Femur (tissue), 1 donor: ENCODE results near the gene SLC36A3.
"Not testable (repeated sequence)": the region's sequence is repeated elsewhere in the genome, so short reads cannot be mapped to it uniquely, and the experiment has no call there.

Source experiments
- DNase-seq: peaks from one replicate; pipeline ENCODE4 v3.0.0-alpha.2; 2017

The SLC36A3 gene

GRCh38 chr5:151303666-151304065, at the start of gene SLC36A3:
Gene SLC36A3 (minus strand): TSS chr5:151303766. CDS start chr5:151303354, 412 bp downstream.
- no peak for DNase-seq

GRCh38 chr5:151351671-151352070, 48.1 kb upstream of the SLC36A3 start:
- DNase-seq = no peak

GRCh38 chr5:151348789-151349188, 45.2 kb upstream of the SLC36A3 start:
- no peak for DNase-seq

GRCh38 chr5:151347369-151347768, 43.8 kb upstream of the SLC36A3 start, which contains the start of gene SLC36A2:
Gene SLC36A2 (minus strand): TSS chr5:151347559. CDS start chr5:151347460, 99 bp downstream.
- DNase-seq = peak; percentile 38

GRCh38 chr5:151345808-151346478, 42.4 kb upstream of the SLC36A3 start:
- DNase-seq = no peak

- DNase-seq = no peak
Measured at GRCh38 chr5:151345187-151345807, 41.7 kb upstream of the SLC36A3 start.

GRCh38 chr5:151344088-151344487, 40.5 kb upstream of the SLC36A3 start:
- no peak for DNase-seq

GRCh38 chr5:151340004-151340403, 36.4 kb upstream of the SLC36A3 start:
- DNase-seq = no peak

- DNase-seq = no peak
Measured at GRCh38 chr5:151338734-151339133, 35.2 kb upstream of the SLC36A3 start.

- no peak for DNase-seq
Measured at GRCh38 chr5:151332857-151333256, 29.3 kb upstream of the SLC36A3 start.

- no peak for DNase-seq
Measured at GRCh38 chr5:151328734-151329133, 25.2 kb upstream of the SLC36A3 start.

GRCh38 chr5:151327585-151327984, 24.0 kb upstream of the SLC36A3 start:
- no peak for DNase-seq

GRCh38 chr5:151326266-151326665, 22.7 kb upstream of the SLC36A3 start:
- no peak for DNase-seq

GRCh38 chr5:151320481-151320880, 16.9 kb upstream of the SLC36A3 start:
- DNase-seq = no peak

- DNase-seq = peak; percentile 77
Measured at GRCh38 chr5:151318850-151319732, 15.5 kb upstream of the SLC36A3 start.

GRCh38 chr5:151317871-151318270, 14.3 kb upstream of the SLC36A3 start:
- no peak for DNase-seq

GRCh38 chr5:151315998-151316597, 12.5 kb upstream of the SLC36A3 start:
- DNase-seq = peak; percentile 73

GRCh38 chr5:151313357-151313756, 9.8 kb upstream of the SLC36A3 start:
- DNase-seq = no peak

- DNase-seq = no peak
Measured at GRCh38 chr5:151312756-151313324, 9.3 kb upstream of the SLC36A3 start.

GRCh38 chr5:151310932-151311331, 7.4 kb upstream of the SLC36A3 start:
- DNase-seq = no peak

GRCh38 chr5:151309821-151310220, 6.3 kb upstream of the SLC36A3 start:
- not testable (repeated sequence) for DNase-seq

- DNase-seq = not testable (repeated sequence)
Measured at GRCh38 chr5:151309266-151309665, 5.7 kb upstream of the SLC36A3 start.
